ENCODE results near the gene CORIN.
"Not testable (repeated sequence)": the region's sequence is repeated elsewhere in the genome, so short reads cannot be mapped to it uniquely, and the experiment has no call there.

The CORIN gene

GRCh38 chr4:47624031-47624441, 213.8 kb downstream of the CORIN start:
- no peak for DNase-seq

- DNase-seq, result no peak
Measured at GRCh38 chr4:47621181-47621580, 216.7 kb downstream of the CORIN start.

- DNase-seq, result no peak
Measured at GRCh38 chr4:47619691-47620090, 218.2 kb downstream of the CORIN start.

- no peak for DNase-seq
Measured at GRCh38 chr4:47617607-47618006, 220.3 kb downstream of the CORIN start.

- DNase-seq, result no peak
Measured at GRCh38 chr4:47615385-47615784, 222.5 kb downstream of the CORIN start.

- no peak for DNase-seq
Measured at GRCh38 chr4:47612116-47613023, 225.5 kb downstream of the CORIN start.

- no peak for DNase-seq
Measured at GRCh38 chr4:47606482-47606881, 231.4 kb downstream of the CORIN start.

GRCh38 chr4:47598896-47599295, 239.0 kb downstream of the CORIN start:
- no peak for DNase-seq

GRCh38 chr4:47598320-47598719, 239.5 kb downstream of the CORIN start:
- DNase-seq, result no peak

GRCh38 chr4:47597696-47598095, 240.2 kb downstream of the CORIN start:
- DNase-seq, result no peak

- no peak for DNase-seq
Measured at GRCh38 chr4:47590325-47590724, 247.5 kb downstream of the CORIN start.

GRCh38 chr4:47579235-47579634, 258.6 kb downstream of the CORIN start:
- DNase-seq, result no peak

GRCh38 chr4:47577779-47578553, 259.9 kb downstream of the CORIN start:
- no peak for DNase-seq

GRCh38 chr4:47572981-47573380, 264.9 kb downstream of the CORIN start:
- DNase-seq, result no peak

GRCh38 chr4:47570816-47571215, 267.1 kb downstream of the CORIN start:
- DNase-seq, result no peak

- DNase-seq, result no peak
Measured at GRCh38 chr4:47567511-47567910, 270.4 kb downstream of the CORIN start.

GRCh38 chr4:47566969-47567368, 270.9 kb downstream of the CORIN start:
- DNase-seq, result no peak

- no peak for DNase-seq
Measured at GRCh38 chr4:47566566-47566965, 271.3 kb downstream of the CORIN start.

- DNase-seq, result no peak
Measured at GRCh38 chr4:47562297-47562696, 275.6 kb downstream of the CORIN start.

- no peak for DNase-seq
Measured at GRCh38 chr4:47561331-47561730, 276.5 kb downstream of the CORIN start.

- DNase-seq, result no peak
Measured at GRCh38 chr4:47560682-47561081, 277.2 kb downstream of the CORIN start.

- no peak for DNase-seq
Measured at GRCh38 chr4:47557255-47557654, 280.6 kb downstream of the CORIN start.

GRCh38 chr4:47555920-47556319, 281.9 kb downstream of the CORIN start:
- DNase-seq, result not testable (repeated sequence)

Data from NCI-H187 treated with DMSO at 0.1 percent for 48 hours (cell line).